Stimulated activated CD8-positive, alpha-beta memory T cell treated with anti-CD3 and anti-CD28 coated beads, Interleukin-2, amount 100 ng/mL, for 48 hours (primary cell): Measurements from ENCODE around the gene TBC1D20.
"Not testable (repeated sequence)": the region's sequence is repeated elsewhere in the genome, so short reads cannot be mapped to it uniquely, and the experiment has no call there.

Experiments used
- DNase-seq, 2 donors: peaks; one replicate each; pipeline ENCODE4 v3.0.0-alpha.2; 2020; ENCODE audit warnings: low read depth in 2 of 2

Gene TBC1D20

DNA sequence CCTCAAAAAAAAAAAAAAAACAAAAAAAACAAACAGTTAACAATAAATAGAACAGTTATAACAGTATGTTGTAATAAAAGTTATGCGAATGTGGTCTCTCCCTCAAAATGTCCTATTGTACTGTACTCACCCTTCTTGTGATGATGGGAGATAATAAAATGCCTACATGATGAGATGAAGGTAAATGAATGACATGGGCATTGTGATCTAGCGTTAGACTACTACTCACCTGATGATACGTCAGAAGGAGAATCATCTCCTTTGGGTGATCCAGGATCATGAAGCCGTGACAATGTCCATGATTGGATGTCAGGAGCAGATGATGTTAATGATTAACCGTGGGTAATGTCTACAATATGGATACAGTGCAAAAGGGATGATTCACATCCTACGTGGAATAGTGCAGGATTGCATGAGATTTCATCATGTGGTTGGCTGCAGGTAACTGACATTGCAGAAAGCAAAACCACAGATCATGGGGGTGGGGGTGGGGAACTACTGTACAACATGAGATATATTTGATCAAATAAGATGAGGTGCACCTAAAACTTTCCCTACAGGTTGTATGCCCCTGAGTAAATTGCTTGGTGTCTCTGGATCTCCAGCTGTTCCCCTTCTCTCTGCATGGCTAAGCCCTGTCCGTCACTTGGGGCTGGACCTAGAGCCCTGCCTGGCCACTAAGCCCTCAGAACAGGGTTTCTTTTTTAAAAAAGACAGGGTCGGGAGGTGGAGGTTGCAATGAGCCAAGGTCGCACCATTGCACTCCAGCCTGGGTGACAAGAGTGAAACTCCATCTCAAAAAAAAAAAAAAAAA, 60.4 kb downstream of the TBC1D20 start:
- DNase-seq = no peak

DNA sequence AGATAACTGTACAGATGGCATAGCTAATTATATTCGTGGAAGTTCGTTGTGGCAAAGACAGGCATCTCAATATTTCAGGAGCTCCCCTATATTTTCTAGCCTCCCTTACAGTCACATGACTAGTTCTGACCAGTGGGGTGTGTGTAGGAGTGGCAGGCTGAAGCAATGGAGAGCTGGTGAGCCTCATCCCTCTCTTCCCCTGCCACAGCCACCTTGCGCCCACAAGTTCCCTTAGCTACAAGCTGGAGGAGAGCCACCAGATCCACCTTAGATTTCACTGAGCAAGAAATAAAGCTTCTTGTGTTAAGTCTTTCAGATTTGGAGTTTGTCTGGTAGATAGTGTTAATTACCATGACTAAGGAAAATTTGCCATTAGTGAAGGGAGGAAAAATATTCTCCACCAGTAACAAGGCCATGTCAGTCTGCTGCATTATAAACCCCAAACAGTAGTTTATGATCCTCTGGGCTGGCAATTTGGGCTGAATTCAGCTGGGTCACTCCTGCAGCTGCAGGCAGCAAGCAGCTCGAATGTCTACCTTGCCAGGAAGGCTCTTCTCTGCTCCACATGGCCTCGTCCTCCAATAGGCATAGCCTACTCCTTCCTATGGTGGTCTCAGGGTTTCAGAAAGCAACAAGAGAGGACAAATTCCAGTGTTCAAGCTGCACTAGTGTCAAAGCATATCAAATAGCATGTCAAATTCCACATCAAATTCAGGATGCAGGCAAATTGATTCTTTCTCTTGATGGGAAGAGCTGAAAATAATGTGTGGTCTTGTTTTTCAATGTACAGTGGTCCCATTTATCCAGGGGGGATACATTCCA, 61.7 kb downstream of the TBC1D20 start:
- DNase-seq = no peak

DNA sequence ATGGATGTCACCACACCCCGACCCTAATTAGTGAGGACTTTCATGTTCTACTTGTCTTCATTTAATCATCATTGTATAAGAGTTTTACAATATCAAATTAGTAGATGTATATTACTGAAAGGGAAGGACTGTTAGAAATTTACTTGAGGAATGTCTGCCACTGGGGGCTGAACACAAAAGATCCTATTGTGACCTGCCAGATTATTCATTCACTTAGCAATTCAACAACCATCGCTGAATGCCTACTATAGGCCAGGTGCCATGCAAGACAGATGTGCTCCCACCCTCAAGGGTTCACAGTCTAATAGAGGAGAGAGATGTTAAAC, 62.2 kb downstream of the TBC1D20 start:
- DNase-seq = no peak

DNA sequence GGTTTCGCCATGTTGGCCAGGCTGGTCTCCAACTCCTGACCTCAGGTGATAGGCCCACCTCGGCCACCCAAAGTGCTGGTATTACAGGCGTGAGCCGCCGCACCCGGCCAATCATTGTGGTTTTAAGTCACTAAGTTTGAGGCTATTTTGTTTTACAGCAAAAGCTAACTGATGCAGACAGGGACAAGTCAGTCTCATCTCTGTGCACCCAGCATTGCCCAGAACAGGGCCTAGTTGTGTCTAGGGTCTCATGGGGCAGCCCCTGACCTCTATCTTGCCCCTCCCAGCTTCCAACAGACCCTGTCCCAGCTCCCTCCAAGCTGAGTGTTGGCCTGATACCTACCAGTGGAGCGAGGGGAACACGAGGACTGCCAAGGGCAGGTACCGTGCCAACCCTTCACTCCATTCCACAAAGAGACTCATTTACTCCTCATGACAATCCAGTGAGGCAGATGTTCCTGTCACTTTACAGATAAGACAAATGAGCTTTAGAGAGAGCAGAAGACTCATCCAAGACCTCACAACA, 63.1 kb downstream of the TBC1D20 start:
- no peak for DNase-seq

DNA sequence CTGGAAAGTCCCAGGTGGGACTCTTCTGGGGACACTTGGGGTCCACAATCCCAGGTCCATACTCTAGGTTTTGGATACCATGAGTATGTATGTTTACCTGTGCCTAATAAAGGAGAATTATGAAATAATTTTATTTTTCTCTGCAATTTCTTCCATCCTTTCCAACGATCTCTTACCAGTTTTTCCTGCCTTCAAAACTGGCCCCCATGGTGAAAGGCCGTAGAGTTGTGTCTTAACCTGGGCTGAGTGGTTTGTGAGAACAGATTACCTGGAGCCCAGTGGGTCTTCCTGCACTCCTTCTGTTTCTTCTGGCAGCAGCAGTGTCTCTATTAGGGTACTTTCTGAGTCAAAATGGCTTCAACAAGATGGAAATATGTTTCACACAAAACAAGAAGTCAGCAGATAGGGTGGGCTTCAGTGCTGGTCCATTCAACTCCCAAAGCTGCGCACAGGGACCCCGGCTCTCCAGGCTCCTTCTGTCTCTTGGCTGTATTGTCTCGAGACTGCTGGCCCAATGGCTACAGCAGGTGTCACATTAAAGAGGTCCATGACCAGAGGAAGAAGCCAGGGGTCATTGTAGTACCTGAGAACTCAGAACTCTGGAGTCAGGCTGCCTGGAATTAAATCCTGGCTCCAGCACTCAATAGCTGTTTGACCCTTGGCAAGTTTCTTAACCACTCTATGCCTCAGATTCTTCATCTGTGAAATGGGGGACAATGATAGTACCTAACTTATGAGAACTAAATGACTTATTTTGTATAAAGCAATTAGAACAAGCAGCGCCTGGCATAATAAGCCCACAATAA, 64.7 kb downstream of the TBC1D20 start:
- DNase-seq = no peak

DNA sequence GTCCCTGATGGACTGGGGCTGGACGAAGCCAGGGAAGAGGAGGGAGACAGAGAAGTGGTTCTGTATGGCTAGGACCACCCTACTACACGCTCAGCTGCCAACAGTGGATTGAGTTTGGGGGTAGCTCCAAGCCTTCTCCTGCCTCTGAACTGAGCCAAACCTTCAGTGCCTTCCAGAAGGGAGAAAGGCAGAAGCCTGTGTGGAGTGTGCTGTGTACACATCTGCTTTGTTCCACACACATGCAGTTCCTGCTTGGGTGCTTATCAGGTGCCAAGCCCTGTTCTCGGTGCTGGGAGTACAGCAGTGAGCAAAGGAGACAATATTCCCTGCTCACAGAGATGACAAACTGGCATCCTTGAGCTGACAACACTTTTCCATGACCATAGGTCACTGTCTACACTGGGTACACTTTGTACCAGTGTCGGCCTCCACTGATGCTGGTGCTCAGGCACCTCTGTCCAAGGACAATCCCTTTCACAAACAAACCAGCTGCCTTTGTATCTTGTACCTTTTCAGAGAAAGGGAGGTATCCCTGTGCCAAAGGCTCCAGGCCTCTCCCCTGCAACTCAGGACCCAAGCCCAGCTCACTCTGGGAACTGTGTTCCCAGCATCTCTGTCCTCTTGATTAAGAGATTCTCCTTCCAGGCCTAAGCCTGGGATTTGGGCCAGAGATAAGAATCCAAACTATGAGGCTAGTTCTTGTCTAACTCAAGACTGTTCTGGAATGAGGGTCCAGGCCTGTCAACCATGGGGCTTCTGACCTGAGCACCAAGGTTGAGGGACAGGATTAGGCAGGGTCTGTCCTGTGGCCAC, 65.5 kb downstream of the TBC1D20 start:
- DNase-seq = no peak

DNA sequence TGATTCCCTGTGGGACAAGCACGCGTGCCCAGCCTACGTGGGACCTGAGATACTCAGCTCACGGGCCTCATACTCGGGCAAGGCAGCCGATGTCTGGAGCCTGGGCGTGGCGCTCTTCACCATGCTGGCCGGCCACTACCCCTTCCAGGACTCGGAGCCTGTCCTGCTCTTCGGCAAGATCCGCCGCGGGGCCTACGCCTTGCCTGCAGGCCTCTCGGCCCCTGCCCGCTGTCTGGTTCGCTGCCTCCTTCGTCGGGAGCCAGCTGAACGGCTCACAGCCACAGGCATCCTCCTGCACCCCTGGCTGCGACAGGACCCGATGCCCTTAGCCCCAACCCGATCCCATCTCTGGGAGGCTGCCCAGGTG, 66.1 kb downstream of the TBC1D20 start:
- DNase-seq = no peak

DNA sequence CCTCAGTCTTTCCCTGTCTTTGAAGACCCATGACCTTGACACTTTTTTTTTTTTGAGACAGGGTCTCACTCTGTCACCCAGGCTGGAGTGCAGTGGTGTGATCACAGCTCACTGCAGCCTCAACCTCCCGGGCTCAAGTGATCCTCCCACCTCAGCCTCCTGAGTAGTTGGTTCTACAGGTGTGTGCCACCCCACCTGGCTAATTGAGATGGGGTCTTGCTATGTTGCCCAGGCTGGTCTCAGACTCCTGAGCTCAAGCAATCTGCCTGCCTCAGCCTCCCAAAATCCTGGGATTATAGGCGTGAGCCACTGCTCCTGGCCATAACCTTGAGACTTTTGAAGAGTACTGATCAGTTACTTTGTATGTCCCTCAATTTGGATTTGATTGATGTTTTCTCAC, 69.0 kb downstream of the TBC1D20 start:
- not testable (repeated sequence) for DNase-seq

DNA sequence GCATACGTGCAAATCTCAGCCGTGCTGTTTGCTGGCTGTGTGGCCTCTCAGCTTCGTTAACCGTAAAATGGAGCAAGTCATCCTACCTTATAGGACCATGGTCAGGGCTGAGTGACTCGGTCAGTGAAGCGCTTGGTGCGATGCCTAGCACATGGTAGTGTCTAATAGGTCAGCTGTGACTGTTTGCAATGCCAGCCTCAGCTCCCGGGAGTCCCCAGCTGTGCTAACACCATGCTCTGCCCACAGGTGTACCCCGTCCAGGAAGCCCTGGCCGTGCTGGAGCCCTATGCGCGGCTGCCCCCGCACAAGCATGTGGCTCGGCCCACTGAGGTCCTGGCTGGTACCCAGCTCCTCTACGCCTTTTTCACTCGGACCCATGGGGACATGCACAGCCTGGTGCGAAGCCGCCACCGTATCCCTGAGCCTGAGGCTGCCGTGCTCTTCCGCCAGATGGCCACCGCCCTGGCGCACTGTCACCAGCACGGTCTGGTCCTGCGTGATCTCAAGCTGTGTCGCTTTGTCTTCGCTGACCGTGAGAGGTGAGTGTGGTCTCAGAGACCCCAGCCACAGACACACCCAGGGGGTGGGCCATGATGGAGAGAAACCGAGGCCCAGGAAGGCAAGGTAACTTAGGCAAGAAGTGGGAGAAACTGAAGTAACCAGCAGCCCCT, 71.2 kb downstream of the TBC1D20 start:
- DNase-seq = no peak

DNA sequence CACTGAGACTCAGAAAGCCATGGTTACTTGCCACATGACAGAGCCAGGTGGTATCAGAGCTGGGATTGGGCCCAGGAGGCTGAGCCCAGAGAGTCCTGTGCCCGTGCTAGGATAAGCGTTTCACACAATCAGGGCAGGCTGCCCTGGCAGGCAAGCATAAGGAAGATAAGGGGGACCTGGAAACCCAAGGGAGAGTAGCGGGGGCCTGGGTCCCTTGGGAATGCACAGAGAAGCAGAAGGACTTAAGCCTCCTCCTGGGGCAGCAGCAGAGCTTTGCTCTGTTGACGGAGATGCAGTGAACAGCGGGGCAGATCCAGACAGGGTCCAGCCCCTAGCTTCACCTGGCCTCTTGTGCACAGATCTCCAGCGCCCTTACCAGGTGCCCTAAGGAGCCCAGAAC, 73.1 kb downstream of the TBC1D20 start:
- no peak for DNase-seq

DNA sequence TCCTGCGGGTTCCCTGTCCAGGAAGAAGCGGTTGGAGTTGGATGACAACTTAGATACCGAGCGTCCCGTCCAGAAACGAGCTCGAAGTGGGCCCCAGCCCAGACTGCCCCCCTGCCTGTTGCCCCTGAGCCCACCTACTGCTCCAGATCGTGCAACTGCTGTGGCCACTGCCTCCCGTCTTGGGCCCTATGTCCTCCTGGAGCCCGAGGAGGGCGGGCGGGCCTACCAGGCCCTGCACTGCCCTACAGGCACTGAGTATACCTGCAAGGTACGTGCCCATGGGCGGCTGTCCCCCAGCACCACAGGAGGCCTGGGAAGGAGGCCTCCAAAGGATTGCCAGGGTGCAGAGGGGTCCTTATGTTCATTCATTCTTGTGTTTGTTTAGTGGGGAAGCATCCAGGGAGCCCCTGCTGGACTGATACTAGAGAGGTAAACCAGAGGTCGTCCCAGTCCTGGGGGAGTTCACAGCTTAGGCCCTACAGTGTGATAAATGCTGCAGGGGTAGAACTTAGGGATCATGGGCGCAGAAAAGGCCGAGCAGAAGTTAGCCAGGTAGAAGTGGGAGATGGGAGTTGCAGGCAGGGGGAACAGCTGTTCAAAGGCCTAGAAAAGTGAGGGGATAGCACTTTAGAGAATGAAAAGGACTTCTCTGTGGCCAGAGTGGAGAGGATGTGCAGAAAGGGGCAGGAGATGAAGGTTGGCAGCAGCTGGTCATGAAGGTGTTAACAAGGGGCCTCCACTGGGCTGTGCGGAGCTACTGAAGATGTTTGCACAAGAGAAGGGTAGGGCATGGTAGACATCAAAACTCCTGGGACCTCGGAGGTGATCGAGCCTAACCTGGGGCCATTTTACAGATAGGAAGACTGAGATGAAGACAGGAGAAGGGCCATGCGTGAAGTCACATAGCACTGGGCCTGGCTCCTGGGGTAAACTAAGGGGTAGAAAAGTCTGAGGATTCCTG, 74.0 kb downstream of the TBC1D20 start:
- no peak for DNase-seq

DNA sequence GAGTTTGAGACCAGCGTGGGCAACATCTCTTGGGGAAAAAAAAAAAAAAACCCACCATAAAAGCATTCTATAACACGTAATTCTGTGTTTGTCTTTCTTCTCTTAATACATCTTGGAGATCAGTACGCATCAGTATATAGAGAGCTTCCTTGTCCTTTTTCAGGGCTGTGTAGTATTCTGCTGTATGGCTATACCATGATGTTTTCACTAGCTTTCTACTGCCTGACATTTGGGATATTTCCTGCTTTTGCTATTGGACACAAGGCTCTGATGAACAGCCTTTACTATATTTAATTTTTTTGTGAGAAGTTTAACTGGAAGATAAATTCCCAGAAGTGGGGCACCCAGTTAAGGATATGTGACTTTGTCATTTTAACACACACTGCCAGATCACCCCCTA, 74.8 kb downstream of the TBC1D20 start:
- no peak for DNase-seq

DNA sequence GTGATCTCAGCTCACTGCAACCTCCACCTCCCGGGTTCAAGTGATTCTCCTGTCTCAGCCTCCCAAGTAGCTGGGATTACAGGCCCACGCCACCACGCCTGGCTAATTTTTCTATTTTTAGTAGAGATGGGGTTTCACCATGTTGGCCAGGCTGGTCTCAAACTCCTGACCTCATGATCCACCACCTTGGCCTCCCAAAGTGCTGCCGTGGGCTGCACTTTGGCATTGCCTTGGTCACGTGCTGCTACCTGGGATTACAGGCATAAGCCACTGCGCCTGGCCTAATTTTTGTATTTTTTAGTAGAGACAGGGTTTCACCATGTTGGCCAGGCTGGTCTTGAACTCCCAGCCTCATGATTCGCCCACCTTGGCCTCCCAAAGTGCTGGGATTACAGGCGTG, 75.7 kb downstream of the TBC1D20 start:
- not testable (repeated sequence) for DNase-seq
